K562 (cell line): ENCODE results near the gene SPOUT1. TPM values are rescaled to one million over a fixed set of nuclear protein-coding genes. Genes with fewer than 3 reads are reported as not detected.

Experiments used
- ATAC-seq: fragments of 200-7000 bp; cut with Tn5 transposase; 3 replicates; pipeline ENCODE4 v1.9.1; 2020; ENCODE audit warnings: moderate library complexity
- BruUV-seq: library from RNA; stranded (reverse); fragments of 400-500 nt; replicated peaks from 2 replicates; lab custom pipeline; 2021; lab: Mats Ljungman, UMichigan
- CTCF ChIA-PET: fragments of 300-600 bp; formaldehyde crosslinking; extraction: SDS; loops from one replicate; lab custom pipeline; 2021; ENCODE audit warnings: low intra/inter-chr PET ratio; lab: Yijun Ruan, JAX
- POLR2A ChIA-PET: fragments of 300-600, 350-650 bp; sonication (Branson Sonifier 250); formaldehyde crosslinking; extraction: SDS; loops from one replicate; lab custom pipeline; 2021; ENCODE audit warnings: antibody characterized with exemption, inconsistent platforms; lab: Yijun Ruan, JAX
- DNase-seq, 4 experiments: peaks; one replicate each; pipeline versions ENCODE4 v3.0.0 to v3.0.0-alpha.2; 2011 to 2018; ENCODE audit warnings: low spot score in 3 of 4, mixed read lengths in 3 of 4; ENCODE audit errors: extremely low read depth in 1 of 4
- FAIRE-seq: peaks from 2 replicates; lab custom pipeline; 2011; peaks lifted over from hg19 to GRCh38; lab: Jason Lieb, UNC
- H2AFZ ChIP-seq: 2 replicates; pipeline ENCODE4 v1.6.0; 2011; ENCODE audit warnings: low read depth, low read length, control low read depth, inconsistent platforms
- H3K27ac ChIP-seq: fragments of 200-600 bp; 3 replicates; pipeline ENCODE4 v1.8.0; 2011; ENCODE audit warnings: low read depth, mild to moderate bottlenecking, control low read depth, inconsistent platforms, low read length, moderate library complexity, mixed read lengths; ENCODE audit errors: extremely low read depth
- H3K27me3 ChIP-seq, 2 experiments: fragments of 300-600 bp in 1 of 2; 2 replicates in 1 of 2; 3 replicates in 1 of 2; pipeline versions ENCODE4 v1.6.0 to v1.8.0; 2011; ENCODE audit warnings: inconsistent platforms in 2 of 2, low read length in 2 of 2, mild to moderate bottlenecking in 1 of 2, mixed read lengths in 1 of 2, moderate library complexity in 1 of 2; ENCODE audit not compliant: control insufficient read depth in 2 of 2, insufficient read depth in 2 of 2
- H3K36me3 ChIP-seq: fragments of 300-600 bp; 3 replicates; pipeline ENCODE4 v1.8.0; 2011; ENCODE audit warnings: mild to moderate bottlenecking, low read length, inconsistent platforms; ENCODE audit not compliant: control insufficient read depth, insufficient read depth
- H3K4me1 ChIP-seq, 2 experiments: fragments of 200-600 bp in 1 of 2; replicated peaks in 1 of 2; 2 replicates in 1 of 2; 3 replicates in 1 of 2; pipeline versions ENCODE4 v1.5.1 to v1.8.0; 2011; ENCODE audit warnings: inconsistent platforms in 2 of 2, low read length in 2 of 2, mild to moderate bottlenecking in 1 of 2, mixed read lengths in 1 of 2, moderate library complexity in 1 of 2; ENCODE audit not compliant: control insufficient read depth in 2 of 2, insufficient read depth in 2 of 2
- H3K4me2 ChIP-seq: 2 replicates; pipeline ENCODE4 v1.6.1; 2011; ENCODE audit warnings: low read length, control low read depth, inconsistent platforms, mixed read lengths; ENCODE audit not compliant: insufficient read depth
- H3K4me3 ChIP-seq: fragments of 200-600 bp; sonication (generic), shearing (Covaris generic); 2 replicates; pipeline ENCODE4 v1.5.1; 2016; ENCODE audit warnings: control low read depth, inconsistent platforms
- H3K79me2 ChIP-seq: fragments of 200-600 bp; 3 replicates; pipeline ENCODE4 v1.8.0; 2011; ENCODE audit warnings: low read length, inconsistent platforms; ENCODE audit not compliant: control insufficient read depth, insufficient read depth
- H3K9ac ChIP-seq, 2 experiments: 2 replicates each; pipeline versions ENCODE4 v1.6.0 to v1.6.1; 2011; ENCODE audit warnings: low read depth in 2 of 2, low read length in 2 of 2, control low read depth in 1 of 2, inconsistent platforms in 1 of 2, mild to moderate bottlenecking in 1 of 2, mixed read lengths in 1 of 2; ENCODE audit not compliant: insufficient read depth in 1 of 2
- H3K9me1 ChIP-seq: one replicate; pipeline ENCODE4 v1.6.0; 2011; ENCODE audit warnings: inconsistent platforms, mild to moderate bottlenecking, low read length, moderate library complexity; ENCODE audit not compliant: control insufficient read depth, insufficient read depth
- H3K9me3 ChIP-seq: replicated peaks from 2 replicates; pipeline ENCODE4 v1.5.1; 2011; ENCODE audit warnings: low read depth, low read length, inconsistent platforms; ENCODE audit not compliant: control insufficient read depth, insufficient read depth
- H4K20me1 ChIP-seq: replicated peaks from 2 replicates; pipeline ENCODE4 v1.6.1; 2011; ENCODE audit warnings: low read length, inconsistent platforms, mixed read lengths; ENCODE audit not compliant: control insufficient read depth, insufficient read depth
- KLF1 ChIP-seq: fragments of 450-650 bp; IDR thresholded peaks from 2 replicates; pipeline ENCODE4 v1.6.1; 2016; ENCODE audit warnings: missing genetic modification characterization, missing compliant biosample characterization
- MYBL2 ChIP-seq, 2 experiments: fragments of 450-650 bp in 1 of 2; sonication (generic) in 1 of 2; formaldehyde crosslinking in 1 of 2; IDR thresholded peaks; 2 replicates each; pipeline versions ENCODE4 v1.6.1 to v1.8.1; 2017 to 2022; ENCODE audit warnings: borderline replicate concordance in 1 of 2, inconsistent platforms in 1 of 2, low read depth in 1 of 2, mild to moderate bottlenecking in 1 of 2, missing genetic modification reagents in 1 of 2, moderate library complexity in 1 of 2
- SIN3B ChIP-seq: fragments of 450-650 bp; IDR thresholded peaks from 2 replicates; pipeline ENCODE4 v1.6.1; 2017; ENCODE audit warnings: low read depth, mild to moderate bottlenecking, moderate library complexity
- SP2 ChIP-seq: IDR thresholded peaks from 2 replicates; pipeline ENCODE4 v1.6.1; 2011; ENCODE audit warnings: mild to moderate bottlenecking, low read depth, low read length, moderate library complexity; ENCODE audit not compliant: poor library complexity, severe bottlenecking; ENCODE audit errors: extremely low read depth
- SRSF7 ChIP-seq: fragments of 200-400 bp; formaldehyde crosslinking; optimal IDR thresholded peaks from 2 replicates; pipeline ENCODE3; 2017; ENCODE audit warnings: mild to moderate bottlenecking, low read depth, low read length
- TCF3 ChIP-seq: sonication (generic); formaldehyde crosslinking; IDR thresholded peaks from 2 replicates; pipeline ENCODE4 v1.4.0; 2020; ENCODE audit warnings: mild to moderate bottlenecking, missing genetic modification reagents
- TCFL5 ChIP-seq: fragments of 250-450 bp; sonication (Bioruptor Pico); conservative IDR thresholded peaks from 2 replicates; pipeline ENCODE4 v1.6.1; 2021; ENCODE audit warnings: mild to moderate bottlenecking, moderate library complexity, matching md5 sums
- TEAD1 ChIP-seq, 2 experiments: fragments of 450-650 bp in 1 of 2; sonication (generic) in 1 of 2; formaldehyde crosslinking; IDR thresholded peaks; 2 replicates each; pipeline versions ENCODE4 v1.4.0 to v1.8.0; 2020 to 2022; ENCODE audit warnings: mild to moderate bottlenecking in 2 of 2, missing genetic modification reagents in 1 of 2
- ZBTB17 ChIP-seq: fragments of 450-650 bp; formaldehyde crosslinking; IDR thresholded peaks from 2 replicates; pipeline ENCODE4 v1.4.0; 2020; ENCODE audit warnings: mild to moderate bottlenecking
- ZFP30 ChIP-seq: fragments of 250-450 bp; sonication (Bioruptor Pico); IDR thresholded peaks from 2 replicates; pipeline ENCODE4 v1.8.0; 2022; ENCODE audit warnings: moderate library complexity, mild to moderate bottlenecking, inconsistent platforms, borderline replicate concordance
- ZNF124 ChIP-seq: sonication (generic); formaldehyde crosslinking; IDR thresholded peaks from 2 replicates; pipeline ENCODE4 v1.8.1; 2022; ENCODE audit warnings: missing genetic modification reagents
- ZNF324 ChIP-seq: fragments of 250-450 bp; sonication (Bioruptor Pico); IDR thresholded peaks from 2 replicates; pipeline ENCODE4 v1.4.0; 2020; ENCODE audit warnings: mild to moderate bottlenecking
- ZNF583 ChIP-seq: fragments of 250-450 bp; sonication (Bioruptor Pico); IDR thresholded peaks from 2 replicates; pipeline ENCODE4 v1.4.0; 2020
- ZNF764 ChIP-seq: fragments of 250-450 bp; sonication (Bioruptor Pico); IDR thresholded peaks from 2 replicates; pipeline ENCODE4 v1.4.0; 2020; ENCODE audit warnings: low read depth, mild to moderate bottlenecking, moderate library complexity
- WGBS: fragments of 100-300 bp; shearing (Covaris generic); methylation state at CpG from one replicate; pipeline ENCODE4 v1.1.6; 2016; ENCODE audit warnings: low coverage, mixed read lengths; ENCODE audit not compliant: insufficient coverage; ENCODE audit errors: missing lambda C conversion rate; 5-methylcytosine and 5-hydroxymethylcytosine counted together
- in situ Hi-C: fragments of 300-500 bp; cut with MboI; formaldehyde crosslinking; loops from 4 replicates; pipeline ENCODE4 v1.15.0; 2018; ENCODE audit warnings: inconsistent platforms, mixed read lengths
- intact Hi-C: fragments of 100-400 bp; cut with micrococcal nuclease; formaldehyde crosslinking; loops from 2 replicates; pipeline ENCODE4 v1.14.2; 2022
- polyA plus RNA-seq, 8 experiments: library from polyadenylated mRNA; depleted of rRNA in 4 of 8; stranded (reverse) in 5 of 8; unstranded in 3 of 8; fragments of >200 nt; fragmentation: Nextera tagmentation in 2 of 8; fragmentation: Illumina TruSeq in 1 of 8; extraction: Ambion mirVana in 2 of 8; extraction: Trizol in 1 of 8; gene quantifications; 2 replicates each; pipeline versions ENCODE4 v1.2.1 to v1.2.3, GENCODE V29; 2011 to 2014; ENCODE audit warnings: inconsistent platforms in 1 of 8, missing spikeins in 1 of 8
- total RNA-seq, 7 experiments: library from RNA; depleted of rRNA in 6 of 7; stranded (reverse); fragments of >200 nt in 6 of 7; fragmentation: Illumina TruSeq in 2 of 7; extraction: Trizol in 2 of 7; gene quantifications; 2 replicates each; pipeline versions ENCODE4 v1.2.1 to v1.2.3, GENCODE V29; 2011 to 2021; ENCODE audit warnings: low replicate concordance in 1 of 7
- TF ChIP-seq, protein P1 (sequence below): sonication (generic); formaldehyde crosslinking; IDR thresholded peaks from 2 replicates; pipeline ENCODE4 v1.9.0; 2022; ENCODE audit warnings: mild to moderate bottlenecking, missing genetic modification reagents
- TF ChIP-seq, protein P2 (sequence below): sonication (generic); formaldehyde crosslinking; IDR thresholded peaks from 2 replicates; pipeline ENCODE4 v1.8.0; 2022; ENCODE audit warnings: mild to moderate bottlenecking, low read depth, missing genetic modification reagents
- TF ChIP-seq, protein P3 (sequence below): fragments of 250-450 bp; sonication (Bioruptor Pico); IDR thresholded peaks from 2 replicates; pipeline ENCODE4 v1.5.0; 2022; ENCODE audit warnings: mild to moderate bottlenecking

Gene SPOUT1
- total and polyA plus RNA-seq, 9 of the 15 experiments (the other 6 are each of a cell fraction or from before 2014, with no cell fraction given) = 10.6 to 121 (median 37.4) TPM

DNA sequence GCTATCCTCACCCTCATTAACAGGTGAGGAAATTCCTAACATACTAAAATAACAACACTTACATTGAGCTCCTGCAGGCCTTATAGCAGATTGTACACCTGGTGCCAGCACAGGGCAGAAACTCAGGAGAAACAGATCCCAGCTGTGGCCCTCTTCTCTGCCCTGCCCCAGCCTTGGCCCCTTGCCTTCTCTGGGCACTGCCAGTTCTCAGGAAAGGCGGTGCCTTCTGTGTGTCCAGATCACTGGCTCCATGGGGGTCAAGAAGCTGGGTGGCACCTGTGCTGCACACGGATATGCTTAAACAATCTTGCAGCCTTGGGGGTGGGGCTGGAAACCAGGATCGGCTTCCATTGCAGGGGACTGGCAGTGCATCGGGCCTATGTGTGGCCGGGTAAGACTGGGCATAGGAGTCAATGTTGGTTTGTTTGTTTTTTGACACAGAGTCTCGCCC lies 32.8 kb upstream of the SPOUT1 start:
- POLR2A ChIA-PET = interaction anchor here (0.6 kb wide), 1 partner anchor 15 kb away, joined by 3 read pairs; no protein-coding TSS in a partner anchor
- no peak for DNase-seq
- CTCF ChIA-PET = no interaction called here
- no peaks in the 10 kb centered on the region for H3K9me1 ChIP-seq
- H3K4me2 ChIP-seq = no peak overlapping the region
- 81% methylated on average over 6 of the region's 6 CpGs for WGBS
- H3K27ac ChIP-seq = no peak overlapping the region
- in situ Hi-C loops = loop anchor here (5.0 kb wide), 1 partner anchor 65 kb away; no protein-coding TSS in a partner anchor
- H4K20me1 ChIP-seq = no peaks in the 10 kb centered on the region
- no peaks in the 10 kb centered on the region for H3K36me3 ChIP-seq
- ATAC-seq = no peak
- peaks cover 10 to 11% of the 10 kb centered on the region in 2 experiments; a peak in 4 of 5 replicates for H3K4me1 ChIP-seq
- no peak overlapping the region for H3K4me3 ChIP-seq
- TF ChIP-seq ZNF764 (no peak), SRSF7 (no peak), TEAD1 (CRISPR knock-in tag; IDR thresholded peaks at IDR 0.05) (no peak), ZNF324 (CRISPR knock-in tag) (no peak), ZNF583 (CRISPR knock-in tag) (no peak), SIN3B (no peak), KLF1 (tag) (no peak), ZBTB17 (CRISPR knock-in tag) (no peak), TCFL5 (CRISPR knock-in tag) (no peak), TCF3 (CRISPR knock-in tag) (no peak), ZFP30 (CRISPR knock-in tag) (no peak), ZNF124 (CRISPR knock-in tag) (no peak), SP2 (no peak), MYBL2 (IDR thresholded peaks at IDR 0.05; ENCODE audit: low read depth) (no peak), MYBL2 (CRISPR knock-in tag; IDR thresholded peaks at IDR 0.05; ENCODE audit: borderline replicate concordance) (no peak)
- TF ChIP-seq, protein P1, sequence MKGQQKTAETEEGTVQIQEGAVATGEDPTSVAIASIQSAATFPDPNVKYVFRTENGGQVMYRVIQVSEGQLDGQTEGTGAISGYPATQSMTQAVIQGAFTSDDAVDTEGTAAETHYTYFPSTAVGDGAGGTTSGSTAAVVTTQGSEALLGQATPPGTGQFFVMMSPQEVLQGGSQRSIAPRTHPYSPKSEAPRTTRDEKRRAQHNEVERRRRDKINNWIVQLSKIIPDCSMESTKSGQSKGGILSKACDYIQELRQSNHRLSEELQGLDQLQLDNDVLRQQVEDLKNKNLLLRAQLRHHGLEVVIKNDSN (CRISPR knock-in tag) = no peak
- TF ChIP-seq, protein P2, sequence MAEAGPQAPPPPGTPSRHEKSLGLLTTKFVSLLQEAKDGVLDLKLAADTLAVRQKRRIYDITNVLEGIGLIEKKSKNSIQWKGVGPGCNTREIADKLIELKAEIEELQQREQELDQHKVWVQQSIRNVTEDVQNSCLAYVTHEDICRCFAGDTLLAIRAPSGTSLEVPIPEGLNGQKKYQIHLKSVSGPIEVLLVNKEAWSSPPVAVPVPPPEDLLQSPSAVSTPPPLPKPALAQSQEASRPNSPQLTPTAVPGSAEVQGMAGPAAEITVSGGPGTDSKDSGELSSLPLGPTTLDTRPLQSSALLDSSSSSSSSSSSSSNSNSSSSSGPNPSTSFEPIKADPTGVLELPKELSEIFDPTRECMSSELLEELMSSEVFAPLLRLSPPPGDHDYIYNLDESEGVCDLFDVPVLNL (CRISPR knock-in tag) = no peak
- TF ChIP-seq, protein P3, sequence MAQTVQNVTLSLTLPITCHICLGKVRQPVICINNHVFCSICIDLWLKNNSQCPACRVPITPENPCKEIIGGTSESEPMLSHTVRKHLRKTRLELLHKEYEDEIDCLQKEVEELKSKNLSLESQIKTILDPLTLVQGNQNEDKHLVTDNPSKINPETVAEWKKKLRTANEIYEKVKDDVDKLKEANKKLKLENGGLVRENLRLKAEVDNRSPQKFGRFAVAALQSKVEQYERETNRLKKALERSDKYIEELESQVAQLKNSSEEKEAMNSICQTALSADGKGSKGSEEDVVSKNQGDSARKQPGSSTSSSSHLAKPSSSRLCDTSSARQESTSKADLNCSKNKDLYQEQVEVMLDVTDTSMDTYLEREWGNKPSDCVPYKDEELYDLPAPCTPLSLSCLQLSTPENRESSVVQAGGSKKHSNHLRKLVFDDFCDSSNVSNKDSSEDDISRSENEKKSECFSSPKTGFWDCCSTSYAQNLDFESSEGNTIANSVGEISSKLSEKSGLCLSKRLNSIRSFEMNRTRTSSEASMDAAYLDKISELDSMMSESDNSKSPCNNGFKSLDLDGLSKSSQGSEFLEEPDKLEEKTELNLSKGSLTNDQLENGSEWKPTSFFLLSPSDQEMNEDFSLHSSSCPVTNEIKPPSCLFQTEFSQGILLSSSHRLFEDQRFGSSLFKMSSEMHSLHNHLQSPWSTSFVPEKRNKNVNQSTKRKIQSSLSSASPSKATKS (CRISPR knock-in tag) = no peak
- H3K9me3 ChIP-seq = no peaks in the 10 kb centered on the region
- intact Hi-C loops = loop anchor here (5.0 kb wide), 1 partner anchor 45 kb away; the partner anchor contains the start of gene ENDOG
- no TSS peak for BruUV-seq
- no peak overlapping the region for H2AFZ ChIP-seq
- H3K9ac ChIP-seq = peak overlapping the region in 1 of 2 experiments; percentile 53; a peak in 2 of 4 replicates
- no peaks in the 10 kb centered on the region for H3K79me2 ChIP-seq
- no peaks in the 10 kb centered on the region for H3K27me3 ChIP-seq
- FAIRE-seq = no peak
